NCI-H82 (cell line): ENCODE results near the gene CD83.
"Not testable (repeated sequence)": the region's sequence is repeated elsewhere in the genome, so short reads cannot be mapped to it uniquely, and the experiment has no call there.

Source experiments
- DNase-seq: peaks from one replicate; lab custom pipeline; 2025; lab: John Stamatoyannopoulos, UW

The CD83 gene

GRCh38 chr6:14147891-14148290 lies 30.3 kb downstream of the CD83 start:
- no peak for DNase-seq

DNA sequence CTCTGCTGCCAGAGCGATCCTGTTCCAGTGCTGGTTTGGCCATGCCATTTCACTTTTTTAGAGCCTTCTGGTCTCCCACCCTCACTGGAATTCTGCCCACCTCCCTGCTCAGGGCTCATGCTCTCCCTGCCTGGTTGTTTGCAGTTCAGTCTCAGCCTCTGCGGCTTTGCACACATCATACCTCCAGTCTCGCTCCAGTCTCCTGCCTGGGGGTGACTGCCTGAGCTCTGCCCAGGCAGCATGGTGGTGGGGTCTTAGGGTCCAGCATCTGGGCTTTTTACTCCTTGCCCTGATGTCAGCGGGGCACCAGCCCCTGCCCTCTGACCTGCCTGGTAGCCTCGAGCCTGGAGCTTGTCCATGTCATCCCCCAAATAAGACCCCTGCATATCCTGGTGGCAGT lies 30.9 kb downstream of the CD83 start:
- DNase-seq = no peak

DNA sequence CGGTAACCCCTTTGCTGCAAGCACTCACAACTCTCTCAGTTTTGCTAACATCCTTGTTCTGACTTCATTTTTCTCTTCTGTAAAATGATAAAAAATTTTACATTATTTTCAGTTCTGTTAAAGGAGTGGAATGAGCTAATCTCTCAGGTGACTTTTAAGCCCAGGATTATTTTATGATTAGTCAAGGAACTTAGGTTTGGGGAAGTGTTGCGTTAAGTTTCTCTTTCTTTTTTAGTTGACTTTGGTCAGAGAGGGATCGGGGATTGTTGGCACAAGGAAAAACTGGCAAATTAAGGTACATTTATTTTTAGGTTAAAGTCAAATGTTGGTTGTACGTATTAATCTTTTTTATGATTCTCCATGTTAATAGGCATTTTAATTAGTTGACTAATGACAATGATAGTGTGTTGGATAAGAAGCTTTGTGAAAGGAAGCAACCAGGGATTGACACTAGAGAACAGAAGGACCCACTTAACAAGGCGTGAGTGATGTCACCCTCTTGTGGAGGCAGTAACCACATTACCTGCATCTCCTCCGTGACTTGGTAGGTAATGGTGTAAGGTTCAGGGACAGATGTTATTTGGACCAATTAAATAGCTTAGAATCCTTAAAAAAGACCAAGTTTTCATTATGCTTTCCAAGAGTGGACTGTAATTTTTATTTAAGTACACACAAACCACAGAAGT lies 31.6 kb downstream of the CD83 start:
- peak; percentile 78 for DNase-seq

DNA sequence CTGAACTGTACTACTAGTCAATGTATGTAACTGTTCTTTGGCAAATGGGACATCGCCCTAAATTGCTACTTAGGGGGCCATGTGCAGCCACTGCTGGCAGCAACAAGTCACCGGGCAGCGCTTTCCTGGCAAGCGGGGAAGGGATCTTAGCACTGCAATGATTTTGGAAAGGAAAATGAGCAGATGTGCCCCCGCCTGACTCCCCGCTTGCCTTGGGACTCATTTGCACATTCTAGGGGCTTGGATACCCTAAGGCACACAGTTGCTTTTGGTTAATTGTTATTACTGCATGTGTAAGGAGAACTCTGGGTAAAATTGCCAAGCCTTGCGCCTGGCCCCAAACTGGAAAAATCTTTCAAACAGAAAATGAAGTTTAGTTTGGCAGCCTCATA lies 32.2 kb downstream of the CD83 start:
- DNase-seq = no peak

DNA sequence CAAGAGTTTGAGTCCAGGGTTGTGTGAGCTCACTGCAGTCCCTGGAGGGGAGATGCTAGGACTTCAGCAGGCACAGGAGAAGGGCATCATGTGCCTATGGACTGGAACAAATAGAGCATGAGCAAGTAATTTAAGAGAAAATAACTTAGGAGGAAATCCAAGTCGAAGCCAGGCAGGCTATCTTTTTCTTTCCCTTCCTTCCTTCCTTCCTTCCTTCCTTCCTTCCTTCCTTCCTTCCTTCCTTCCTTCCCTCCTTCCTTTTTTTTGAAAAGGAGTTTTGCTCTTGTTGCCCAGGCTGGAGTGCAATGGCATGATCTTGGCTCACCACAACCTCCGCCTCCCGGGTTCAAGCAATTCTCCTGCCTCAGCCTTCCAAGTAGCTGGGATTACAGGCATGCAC lies 33.7 kb downstream of the CD83 start:
- DNase-seq = not testable (repeated sequence)

DNA sequence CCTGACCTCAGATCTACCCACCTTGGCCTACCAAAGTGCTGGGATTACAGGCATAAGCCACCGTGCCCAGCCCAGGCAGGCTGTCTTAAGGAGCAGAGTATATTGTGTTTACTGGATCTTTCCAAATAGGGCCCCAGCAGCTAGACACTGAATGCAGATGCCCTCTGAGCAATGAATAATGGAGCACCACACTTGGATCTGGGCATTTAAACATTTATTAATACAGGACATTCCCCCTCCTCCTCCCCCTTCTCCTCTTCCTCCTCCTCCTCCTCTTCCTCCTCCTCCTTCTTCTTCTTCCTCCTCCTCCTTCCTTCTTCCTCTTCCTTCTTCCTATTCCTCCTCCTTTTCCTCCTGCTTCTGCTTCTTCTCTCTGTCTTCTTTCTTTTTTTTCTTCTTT lies 34.2 kb downstream of the CD83 start:
- no peak for DNase-seq

DNA sequence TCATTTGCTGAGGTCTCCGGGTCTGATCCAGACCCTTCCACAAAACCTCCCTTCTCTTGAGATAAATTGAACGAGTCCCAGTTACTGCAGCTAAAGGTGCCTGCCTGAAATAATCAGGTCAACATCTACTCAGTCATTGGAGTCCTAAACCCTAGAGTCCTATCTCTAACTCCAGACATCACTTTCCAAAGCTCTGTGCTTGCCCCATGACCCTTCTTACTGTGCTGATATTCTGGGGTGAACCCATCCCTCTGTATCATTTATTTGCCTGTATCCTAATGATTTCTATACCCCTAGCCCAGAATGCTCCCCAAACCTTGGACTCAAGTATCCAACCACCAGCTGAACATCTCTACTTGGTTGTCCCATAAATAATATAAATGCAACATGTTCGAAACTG lies 35.7 kb downstream of the CD83 start:
- no peak for DNase-seq

- no peak for DNase-seq
Observed at GRCh38 chr6:14159090-14159489, 41.5 kb downstream of the CD83 start.

DNA sequence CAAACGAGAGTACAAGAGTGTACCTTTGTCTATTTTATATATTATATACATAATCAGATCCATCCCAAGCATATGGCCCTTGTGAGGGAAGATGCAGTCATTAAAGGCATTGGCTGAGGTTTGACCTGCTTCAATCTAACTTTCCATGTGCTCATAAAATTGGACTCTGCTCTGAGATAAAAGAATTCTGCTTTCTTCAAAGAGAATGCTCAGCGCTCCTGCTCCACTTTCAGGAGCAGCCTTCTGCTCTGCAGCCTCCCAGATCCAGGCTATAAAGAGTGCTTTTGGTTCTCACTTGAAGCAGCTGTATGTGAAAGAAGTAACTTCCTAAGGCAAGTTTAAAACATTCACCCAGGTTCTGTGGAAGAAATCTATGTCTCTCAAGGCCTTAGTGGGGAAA lies 45.3 kb downstream of the CD83 start:
- no peak for DNase-seq

DNA sequence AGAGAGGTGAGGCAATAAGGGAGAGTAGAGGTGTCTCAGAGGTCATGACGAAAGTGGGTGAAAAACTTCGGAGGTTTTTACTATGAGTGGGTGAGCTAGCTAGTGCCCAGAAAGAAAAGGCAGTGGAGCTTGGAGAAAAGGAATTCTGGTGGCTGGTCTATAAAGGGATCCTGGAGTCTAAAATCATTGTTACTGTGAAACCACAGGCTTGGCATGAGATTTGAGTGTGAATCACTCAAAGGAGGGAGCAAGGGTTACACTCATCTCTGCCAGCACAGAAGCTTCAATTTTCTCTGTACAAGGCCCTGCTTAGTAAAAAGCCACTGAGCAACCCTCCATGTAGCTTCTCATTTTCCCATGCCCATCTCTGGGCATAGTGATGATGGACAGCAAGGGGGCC lies 47.5 kb downstream of the CD83 start:
- DNase-seq = no peak

GRCh38 chr6:14166839-14167238 lies 49.3 kb downstream of the CD83 start:
- peak; percentile 93 for DNase-seq

- no peak for DNase-seq
Observed at GRCh38 chr6:14170128-14170527, 52.6 kb downstream of the CD83 start.

GRCh38 chr6:14172562-14172961 lies 55.0 kb downstream of the CD83 start:
- no peak for DNase-seq

- DNase-seq = no peak
Observed at GRCh38 chr6:14174226-14174625, 56.7 kb downstream of the CD83 start.

DNA sequence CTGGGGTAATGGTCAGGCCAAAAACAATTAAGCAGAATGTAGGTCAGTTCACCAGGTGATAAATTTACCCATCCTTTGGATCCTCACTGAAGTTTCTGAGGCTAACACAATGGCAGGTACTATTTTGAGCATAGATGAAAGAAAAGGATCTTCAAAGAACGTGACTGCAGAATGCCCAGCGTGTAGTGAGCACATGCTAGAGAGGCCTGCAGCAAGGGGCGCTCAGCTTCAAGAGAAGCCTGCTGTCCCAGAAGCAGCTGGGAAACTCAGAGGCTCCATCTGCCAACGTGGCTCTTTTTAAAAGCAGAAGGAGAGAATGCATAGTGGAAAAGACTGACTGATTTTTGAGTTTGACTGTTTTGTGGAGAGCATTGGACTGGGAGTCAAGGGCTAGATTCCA lies 57.4 kb downstream of the CD83 start:
- DNase-seq = no peak

- no peak for DNase-seq
Observed at GRCh38 chr6:14176429-14176828, 58.9 kb downstream of the CD83 start.

GRCh38 chr6:14177413-14178082 lies 60.0 kb downstream of the CD83 start:
- no peak for DNase-seq

DNA sequence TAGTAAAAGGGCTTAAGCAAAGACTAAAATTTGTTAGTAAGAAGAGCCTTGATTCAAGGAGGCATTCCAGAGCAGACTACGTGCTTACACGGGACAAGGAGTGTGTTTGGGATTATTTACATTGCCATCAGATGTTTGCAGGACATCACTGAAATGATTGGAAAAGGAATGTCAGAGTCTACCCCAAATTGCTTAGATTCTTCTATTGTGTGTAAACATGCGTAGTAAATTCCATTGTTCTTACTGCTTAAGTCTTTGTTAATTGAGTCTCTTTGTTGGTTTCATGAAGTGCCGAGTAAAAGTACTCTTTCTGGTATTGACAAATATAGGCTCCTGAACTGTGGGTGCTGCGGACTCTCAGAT lies 60.5 kb downstream of the CD83 start:
- DNase-seq = no peak

DNA sequence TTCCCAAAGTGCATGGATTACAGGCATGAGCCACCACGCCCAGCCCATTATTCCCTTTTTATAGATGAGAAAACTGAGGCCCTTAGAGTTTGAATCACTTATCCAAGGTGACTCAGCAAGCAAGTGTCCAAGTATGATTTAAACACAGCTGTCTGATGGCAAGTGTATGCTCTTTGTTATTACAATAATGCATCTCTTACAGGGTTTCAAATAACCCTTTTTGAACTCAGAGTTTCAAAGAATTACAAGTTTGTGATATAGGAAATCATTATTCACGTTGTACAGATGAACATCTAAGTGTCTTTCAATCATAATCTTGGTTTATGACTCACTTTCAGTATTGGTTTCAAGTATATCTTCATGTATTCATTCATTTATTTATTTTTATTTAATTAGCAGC lies 63.0 kb downstream of the CD83 start:
- DNase-seq = no peak

DNA sequence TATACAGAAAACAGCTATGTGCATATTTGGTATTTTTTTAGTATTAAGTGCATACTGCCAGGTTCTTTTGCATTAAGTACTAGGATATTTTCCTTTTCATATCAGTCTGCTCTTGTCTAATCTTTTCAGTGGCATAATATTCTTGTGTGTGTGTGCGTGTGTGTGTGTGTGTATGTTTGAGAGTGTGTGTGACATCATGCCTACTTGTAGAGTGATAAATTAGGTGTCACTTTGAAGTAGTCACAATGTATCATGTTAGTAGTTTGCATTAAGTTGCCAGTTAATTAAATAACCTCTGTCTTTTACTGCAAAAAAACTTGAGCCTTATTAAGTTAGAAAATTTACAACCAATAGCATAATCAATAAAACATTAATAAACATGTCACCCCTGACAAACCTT lies 65.3 kb downstream of the CD83 start:
- DNase-seq = no peak
